SU-DHL-6 (cell line): ENCODE results near the gene MMP24.

Experiments used
- CTCF ChIP-seq: fragments of 200-600 bp; sonication (generic); IDR thresholded peaks from one replicate; pipeline ENCODE4 v1.5.1; 2017; ENCODE audit warnings: antibody characterized with exemption, mild to moderate bottlenecking, low read length, moderate library complexity; ENCODE audit not compliant: insufficient read depth, poor library complexity, severe bottlenecking
- EZH2phosphoT487 ChIP-seq: fragments of 200-600 bp; sonication (generic), shearing (Covaris generic); conservative IDR thresholded peaks from 2 replicates; pipeline ENCODE4 v1.6.1; 2018; ENCODE audit warnings: mild to moderate bottlenecking, antibody characterized with exemption, low read length, moderate library complexity, mixed read lengths

GRCh38 chr20:35232575-35232974 lies 6.1 kb downstream of the MMP24 start:
- TF ChIP-seq CTCF (no peak), EZH2phosphoT487 (no peak)
